NCI-H2107 treated with DMSO at 0.1 percent for 48 hours (cell line): ENCODE results near the gene PELI3.

ENCODE experiments used
- DNase-seq: peaks from one replicate; lab custom pipeline; 2025; ENCODE audit not compliant: unreplicated experiment; lab: John Stamatoyannopoulos, UW

The PELI3 gene

DNA sequence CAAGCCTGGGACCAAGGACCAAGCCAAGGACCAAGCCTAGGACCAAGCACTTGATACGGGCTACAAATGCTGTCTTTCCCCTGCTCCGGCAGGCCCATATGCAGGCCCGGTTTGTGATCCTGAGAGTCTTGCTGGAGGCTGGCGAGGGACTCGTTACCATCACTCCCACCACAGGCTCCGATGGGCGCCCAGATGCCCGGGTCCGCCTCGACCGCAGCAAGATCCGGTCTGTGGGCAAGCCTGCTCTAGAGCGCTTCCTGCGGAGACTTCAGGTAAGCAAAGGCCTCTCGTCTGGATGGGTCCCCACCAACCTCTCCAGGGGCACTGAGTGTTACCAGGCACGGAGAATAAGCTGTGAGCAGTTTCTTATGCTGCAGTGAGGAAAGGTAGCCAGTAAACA is 30.5 kb downstream of the PELI3 start:
- no peak for DNase-seq

- no peak for DNase-seq
Observed at GRCh38 chr11:66498506-66498905, 31.8 kb downstream of the PELI3 start.

DNA sequence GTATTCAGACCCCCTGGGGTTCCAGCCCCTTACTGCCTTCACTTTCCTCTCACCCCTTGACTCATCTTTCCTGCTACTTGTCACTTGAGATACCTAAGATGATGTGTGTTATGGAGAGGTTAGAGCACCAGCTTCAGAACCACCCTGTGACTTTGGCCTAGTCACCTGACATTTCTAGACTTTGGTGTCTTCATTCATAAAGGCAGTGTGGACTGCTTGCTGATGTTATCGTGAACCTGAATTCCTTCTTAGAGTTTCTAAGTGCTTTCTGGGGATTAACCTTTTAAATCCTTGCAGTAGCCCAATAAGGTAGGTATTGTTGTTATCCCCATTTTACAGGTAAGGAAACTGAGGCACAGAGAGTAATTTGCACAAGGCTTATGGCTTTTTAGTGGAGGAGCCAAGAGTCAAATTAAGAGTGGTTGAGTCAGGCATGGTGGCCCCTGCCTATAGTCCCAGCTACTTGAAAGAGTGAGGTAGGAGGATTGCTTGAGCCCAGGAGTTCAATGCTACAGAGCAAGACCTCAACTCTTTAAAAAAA is 38.6 kb downstream of the PELI3 start:
- no peak for DNase-seq

- DNase-seq = no peak
Observed at GRCh38 chr11:66509131-66509561, 42.4 kb downstream of the PELI3 start.

GRCh38 chr11:66510271-66510989 is 43.7 kb downstream of the PELI3 start, which contains the start of gene BBS1:
Gene BBS1, plus strand, starts transcription at chr11:66510635. Its CDS starts 25 bp downstream, at chr11:66510660.
- peak; percentile 37 for DNase-seq

- no peak for DNase-seq
Observed at GRCh38 chr11:66510990-66511339, 44.3 kb downstream of the PELI3 start.

DNA sequence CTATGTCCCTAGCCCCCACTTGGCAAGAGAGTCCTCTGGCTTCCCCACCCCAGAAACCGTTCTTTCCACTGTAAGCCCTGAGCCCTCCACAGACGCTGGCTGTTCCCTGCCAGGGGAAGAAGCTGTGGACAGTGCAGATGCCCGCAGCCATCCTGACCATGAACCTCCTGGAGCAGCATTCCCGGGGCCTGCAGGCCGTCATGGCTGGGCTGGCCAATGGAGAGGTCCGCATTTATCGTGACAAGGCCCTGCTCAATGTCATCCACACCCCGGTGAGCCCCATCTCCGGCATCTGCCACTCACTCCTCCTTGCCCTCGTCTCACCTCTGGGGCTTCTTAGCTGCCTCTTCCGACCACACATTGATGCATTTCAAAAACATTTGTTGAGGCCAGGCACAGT is 56.9 kb downstream of the PELI3 start:
- no peak for DNase-seq

DNA sequence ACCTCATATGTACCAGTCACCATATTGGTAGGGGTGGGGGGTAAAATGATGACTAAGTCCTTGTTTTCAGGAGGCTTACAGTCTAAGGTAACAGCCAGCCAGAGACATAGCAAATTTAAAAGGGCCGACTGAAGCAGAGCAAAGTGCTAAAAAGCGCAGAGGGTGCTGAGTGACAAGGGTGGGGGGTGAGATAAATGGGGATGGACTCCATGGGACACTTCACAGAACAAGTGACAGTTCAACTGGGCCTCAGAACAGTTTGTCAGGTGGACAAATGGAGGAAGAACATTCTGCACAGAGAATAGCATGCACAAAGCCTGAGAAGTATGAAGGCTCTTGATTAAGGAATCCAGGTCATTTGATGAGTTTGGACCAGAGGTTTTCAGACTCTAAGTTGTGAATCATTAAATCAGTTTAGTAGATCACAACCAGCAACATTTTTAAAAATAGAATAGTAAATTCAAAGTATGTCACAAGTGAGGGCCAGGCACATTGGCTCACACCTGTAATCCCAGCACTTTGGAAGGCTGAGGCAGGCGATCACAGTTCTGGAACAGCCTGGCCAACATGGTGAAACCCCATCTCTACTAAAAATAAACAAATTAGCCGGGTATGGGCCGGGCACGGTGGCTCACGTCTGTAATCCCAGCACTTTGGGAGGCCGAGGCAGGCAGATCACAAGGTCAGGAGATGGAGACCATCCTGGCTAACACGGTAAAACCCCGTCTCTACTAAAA is 57.8 kb downstream of the PELI3 start:
- no peak for DNase-seq
